Measurements from ENCODE around the gene PTPRG.

- TF ChIP-seq SRSF1 (optimal IDR thresholded peaks at IDR 0.05; ENCODE audit: low read depth, low read length) (no peak), ZNF883 (CRISPR knock-in tag; IDR thresholded peaks at IDR 0.05; ENCODE audit: not compliant biosample characterization) (no peak), HNF4G (IDR thresholded peaks at IDR 0.05; ENCODE audit: borderline replicate concordance, low read depth, low read length) (no peak), HNF4G (CRISPR knock-in tag; IDR thresholded peaks at IDR 0.05; ENCODE audit: borderline replicate concordance, low read depth) (no peak), POLR2A (IDR thresholded peaks at IDR 0.05; ENCODE audit: insufficient read depth in 1 of 2, low read depth in 2 of 2, low read length in 2 of 2) (no peak), CENPT (CRISPR knock-in tag; IDR thresholded peaks at IDR 0.05; ENCODE audit: low read depth) (no peak), ZNF639 (CRISPR knock-in tag; conservative IDR thresholded peaks at IDR 0.05) (no peak)
Measured at GRCh38 chr3:61990327-61991027, 429.1 kb downstream of the PTPRG start.

Measured in HepG2 (cell line).